MG63 (cell line): ENCODE data around the gene RNF11. TPM values are rescaled to one million over a fixed set of nuclear protein-coding genes. Genes with fewer than 3 reads are reported as not detected.
A peak's percentile ranks its signal among the peaks of the same experiment; 100 is the strongest.

Experiments
- DNase-seq: peaks from one replicate; pipeline ENCODE4 v3.0.0-alpha.2; 2020
- H3K27me3 ChIP-seq: fragments of 250-450 bp; sonication (Bioruptor Pico); 2 replicates; pipeline ENCODE4 v1.5.1; 2020; ENCODE audit warnings: mild to moderate bottlenecking, moderate library complexity
- H3K36me3 ChIP-seq: fragments of 250-450 bp; sonication (Bioruptor Pico); 2 replicates; pipeline ENCODE4 v1.5.1; 2020; ENCODE audit warnings: mild to moderate bottlenecking, moderate library complexity
- H3K4me3 ChIP-seq: fragments of 250-450 bp; sonication (Bioruptor Pico); 2 replicates; pipeline ENCODE4 v1.5.1; 2020; ENCODE audit warnings: mild to moderate bottlenecking, moderate library complexity
- H3K9me3 ChIP-seq: fragments of 250-450 bp; sonication (Bioruptor Pico); 2 replicates; pipeline ENCODE4 v1.5.1; 2020; ENCODE audit warnings: mild to moderate bottlenecking, moderate library complexity
- total RNA-seq: library from RNA; depleted of rRNA; stranded (reverse); fragments of >200 nt; shearing (Covaris generic); gene quantifications from 2 replicates; pipeline ENCODE4 v1.2.3, GENCODE V29; 2014; ENCODE audit warnings: low replicate concordance; rRNA removed

RNF11 gene, protein sequence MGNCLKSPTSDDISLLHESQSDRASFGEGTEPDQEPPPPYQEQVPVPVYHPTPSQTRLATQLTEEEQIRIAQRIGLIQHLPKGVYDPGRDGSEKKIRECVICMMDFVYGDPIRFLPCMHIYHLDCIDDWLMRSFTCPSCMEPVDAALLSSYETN
- total RNA-seq: 134 and 137 TPM in 2 replicates

DNA sequence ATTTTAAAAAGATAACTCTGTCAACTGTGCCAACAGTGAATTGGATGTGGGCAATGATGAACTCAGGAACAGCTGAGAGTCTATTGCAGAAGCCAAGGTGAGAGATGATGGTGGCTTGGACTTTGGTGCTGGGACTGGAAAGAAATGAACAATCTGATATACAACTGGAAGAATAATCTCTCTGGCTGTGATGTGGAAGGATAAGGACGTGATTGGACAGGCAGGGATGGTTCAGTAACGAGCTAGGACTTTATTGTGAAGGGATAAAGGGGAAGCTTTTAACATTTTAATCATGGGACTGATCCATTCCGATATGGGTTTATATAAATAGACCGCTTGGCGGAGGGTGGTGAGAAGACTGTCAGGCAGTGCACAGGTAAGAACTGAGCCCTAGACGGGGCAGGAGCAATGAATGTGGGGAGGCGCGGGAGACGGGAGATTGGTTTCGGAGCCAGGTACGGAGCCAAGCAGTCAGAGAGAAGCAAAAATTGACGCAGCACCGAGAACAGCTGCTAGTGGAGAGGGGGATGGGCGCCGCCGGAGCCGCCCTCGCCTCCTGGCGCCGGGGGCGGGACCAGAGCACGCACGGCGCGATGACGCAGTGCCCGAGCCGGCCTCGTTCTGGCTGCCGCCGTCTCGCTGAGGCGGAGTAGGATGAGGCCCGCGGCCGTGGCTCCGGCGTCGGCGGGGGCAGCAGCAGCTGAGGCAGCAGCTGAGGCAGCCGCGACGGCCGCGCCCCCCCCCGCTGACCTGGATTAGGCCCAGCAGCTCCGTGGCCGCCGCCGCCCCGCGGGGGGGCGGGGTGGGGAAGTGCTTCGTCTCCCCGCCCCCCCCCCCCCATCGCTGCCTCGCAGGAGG is at the start of gene RNF11:
RNF11 (plus strand) TSS at position 601 of the 858 bp plus-strand sequence. CDS start 484 bp downstream, outside the sequence.
- H3K36me3 ChIP-seq: peaks cover 7% of the 10 kb centered on the region; the same call in 1 of the 2 replicates
- no peaks in the 10 kb centered on the region for H3K9me3 ChIP-seq
- peak within 1 kb of the TSS; percentile 72 for H3K4me3 ChIP-seq
- peak; percentile 90 for DNase-seq
- no peaks in the 10 kb centered on the region for H3K27me3 ChIP-seq

DNA sequence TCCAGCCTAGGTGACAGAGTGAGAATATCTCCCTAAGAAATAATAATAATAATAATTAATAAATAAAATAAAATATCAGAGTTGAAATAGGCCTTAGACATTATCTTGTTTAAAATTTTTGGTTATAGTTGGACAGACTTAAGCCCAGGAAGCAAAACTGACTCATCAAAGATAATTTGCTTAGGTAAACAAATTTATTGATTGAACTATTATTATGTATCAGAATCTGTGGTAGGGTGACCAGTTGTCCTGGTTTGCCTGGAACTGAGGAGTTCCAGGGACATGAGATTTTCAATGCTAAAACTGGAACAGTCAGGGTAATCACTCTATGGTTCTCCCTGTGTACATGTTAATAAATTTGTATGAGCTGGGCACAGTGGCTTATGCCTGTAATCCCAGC is 47.8 kb upstream of the RNF11 start:
- no peak for DNase-seq
- H3K27me3 ChIP-seq: no peaks in the 10 kb centered on the region
- no peak overlapping the region for H3K4me3 ChIP-seq
- H3K9me3 ChIP-seq: no peaks in the 10 kb centered on the region
- H3K36me3 ChIP-seq: no peaks in the 10 kb centered on the region

DNA sequence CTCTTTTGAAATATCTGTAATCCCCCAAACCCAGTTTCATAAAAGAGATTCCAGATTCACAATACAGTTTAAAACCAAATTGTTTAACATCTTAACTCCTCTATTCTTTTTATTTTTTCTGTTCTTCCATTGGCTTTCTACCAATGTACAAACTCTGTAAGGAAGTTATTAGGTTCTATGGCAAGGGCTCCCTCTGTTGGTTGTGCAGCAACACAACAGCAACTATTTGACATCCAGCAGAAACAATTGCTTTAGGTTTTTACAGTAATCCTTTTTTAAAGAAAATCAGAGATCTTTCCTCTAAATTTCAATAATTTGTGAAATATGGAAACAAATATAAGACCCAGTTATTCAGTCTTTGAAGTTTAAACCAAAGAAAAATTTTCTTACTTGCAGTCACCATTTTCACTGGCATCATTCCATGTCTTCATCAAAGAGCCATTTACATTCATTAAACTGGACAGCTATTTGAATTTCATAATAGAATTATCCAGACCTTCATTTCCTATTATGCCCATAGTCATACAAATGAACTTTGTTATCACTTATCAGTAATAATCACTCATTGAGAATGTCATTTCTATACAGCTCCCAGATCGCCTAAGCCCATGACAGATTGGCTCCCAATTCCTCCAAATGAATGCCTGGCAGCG is 46.5 kb upstream of the RNF11 start:
- H3K36me3 ChIP-seq: no peaks in the 10 kb centered on the region
- H3K4me3 ChIP-seq: no peak overlapping the region
- H3K9me3 ChIP-seq: no peaks in the 10 kb centered on the region
- peak; percentile 19 for DNase-seq
- H3K27me3 ChIP-seq: no peaks in the 10 kb centered on the region

DNA sequence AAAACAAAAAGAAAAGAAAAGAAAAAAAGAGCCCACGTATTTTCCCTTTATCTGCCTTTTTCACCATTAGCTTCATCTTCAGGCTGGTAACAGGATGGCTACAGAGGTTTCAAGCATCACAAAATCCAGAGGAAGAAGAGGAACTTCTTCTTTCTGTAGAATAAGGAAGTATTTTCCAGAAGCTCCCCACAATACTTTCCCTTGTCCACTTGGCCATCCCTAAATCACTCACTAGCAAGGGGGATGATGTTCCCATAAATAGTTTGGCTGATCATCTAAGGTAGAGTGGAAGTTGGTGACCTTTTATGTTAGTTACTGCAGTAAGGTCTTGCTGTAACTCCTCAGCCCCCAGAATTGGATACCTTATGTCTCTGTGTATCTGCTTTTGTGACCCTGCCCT is 45.1 kb upstream of the RNF11 start:
- Histone ChIP-seq H3K4me3 (no peak overlapping the region), H3K27me3 (no peaks in the 10 kb centered on the region), H3K9me3 (no peaks in the 10 kb centered on the region), H3K36me3 (no peaks in the 10 kb centered on the region)
- no peak for DNase-seq

DNA sequence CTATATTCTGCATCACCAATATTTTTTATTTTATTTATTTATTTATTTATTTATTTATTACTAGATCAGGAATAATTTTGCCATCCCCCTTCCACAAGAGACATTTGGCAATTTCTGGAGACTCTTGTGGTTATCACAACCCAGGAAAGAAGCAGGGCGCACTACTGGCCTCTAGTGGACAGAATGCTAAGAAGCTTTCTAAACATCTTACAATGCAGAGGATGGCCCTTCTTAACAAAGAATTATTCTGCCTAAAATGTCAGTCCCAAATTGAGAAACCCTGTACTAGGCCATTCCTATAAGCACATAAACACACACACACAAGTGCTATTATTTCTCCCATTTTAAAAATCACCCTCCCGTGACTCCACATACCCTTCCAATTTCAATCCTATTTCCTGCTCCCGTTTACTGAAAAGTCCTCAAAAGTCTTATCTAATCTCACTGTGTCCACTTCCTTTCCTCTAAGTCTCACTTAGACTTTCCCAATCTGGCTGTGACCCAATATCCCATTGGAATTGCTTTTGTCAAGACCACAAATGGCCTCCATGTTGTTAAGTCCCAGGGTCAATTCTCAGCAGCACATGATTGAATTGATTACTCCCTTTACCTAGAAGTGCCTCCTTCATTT is 43.7 kb upstream of the RNF11 start:
- H3K36me3 ChIP-seq: no peaks in the 10 kb centered on the region
- H3K4me3 ChIP-seq: no peak overlapping the region
- peak; percentile 41 for DNase-seq
- no peaks in the 10 kb centered on the region for H3K27me3 ChIP-seq
- H3K9me3 ChIP-seq: no peaks in the 10 kb centered on the region

DNA sequence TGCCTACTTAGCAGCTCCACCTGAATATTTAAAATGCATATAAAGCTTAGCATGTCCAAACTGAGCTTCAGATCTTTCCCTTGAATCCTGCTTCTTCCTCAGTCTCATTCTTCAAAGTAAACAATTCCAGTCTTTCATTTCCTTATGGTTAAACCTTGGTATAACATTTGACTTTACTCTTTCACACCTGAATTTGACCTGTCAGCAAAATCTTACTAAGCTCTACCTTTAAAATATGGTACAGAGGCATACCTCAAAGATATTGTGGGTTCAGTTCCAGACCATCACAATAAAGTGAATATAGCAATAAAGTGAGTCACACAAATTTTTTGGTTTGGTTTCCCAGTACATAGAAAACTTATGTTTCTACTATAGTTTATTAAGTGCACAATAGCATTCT is 42.5 kb upstream of the RNF11 start:
- Histone ChIP-seq H3K27me3 (no peaks in the 10 kb centered on the region), H3K4me3 (no peak overlapping the region), H3K9me3 (no peaks in the 10 kb centered on the region), H3K36me3 (no peaks in the 10 kb centered on the region)
- no peak for DNase-seq

DNA sequence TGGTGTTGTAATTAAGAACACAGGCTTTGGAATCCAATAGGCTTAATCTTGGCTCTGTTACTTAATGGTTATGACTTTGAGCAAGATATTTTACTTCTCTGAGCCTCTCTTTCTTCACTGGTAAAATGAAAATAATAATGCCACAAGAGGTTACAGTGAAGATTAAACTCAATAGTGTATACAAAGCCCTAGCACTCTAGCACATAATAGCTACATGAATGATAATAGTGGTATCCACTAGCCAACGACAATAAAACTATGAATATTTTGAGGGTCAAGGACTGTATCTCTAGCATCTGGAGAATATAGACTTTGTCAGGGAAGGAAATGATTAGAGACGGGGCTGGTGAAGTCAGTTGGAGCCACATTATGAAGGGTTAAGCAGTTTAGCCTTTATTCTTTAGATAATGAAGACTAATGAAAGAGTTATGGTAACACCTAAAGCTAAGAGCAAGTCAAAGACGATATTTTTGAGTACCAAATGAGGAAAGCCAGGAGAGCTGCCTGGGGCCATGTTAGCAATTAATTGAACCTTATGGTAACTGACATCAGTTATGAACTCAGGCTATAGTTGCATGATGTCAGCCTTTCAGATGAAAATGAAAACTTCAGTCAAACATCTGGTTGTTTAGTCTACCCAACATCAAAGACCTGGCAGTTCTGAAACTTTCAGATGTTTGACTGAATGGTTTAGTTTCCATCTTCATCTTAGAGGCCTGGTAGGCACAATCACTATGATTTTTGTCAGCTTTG is 32.8 kb upstream of the RNF11 start:
- no peak for DNase-seq
- Histone ChIP-seq H3K36me3 (no peaks in the 10 kb centered on the region), H3K4me3 (no peak overlapping the region), H3K9me3 (no peaks in the 10 kb centered on the region), H3K27me3 (no peaks in the 10 kb centered on the region)

DNA sequence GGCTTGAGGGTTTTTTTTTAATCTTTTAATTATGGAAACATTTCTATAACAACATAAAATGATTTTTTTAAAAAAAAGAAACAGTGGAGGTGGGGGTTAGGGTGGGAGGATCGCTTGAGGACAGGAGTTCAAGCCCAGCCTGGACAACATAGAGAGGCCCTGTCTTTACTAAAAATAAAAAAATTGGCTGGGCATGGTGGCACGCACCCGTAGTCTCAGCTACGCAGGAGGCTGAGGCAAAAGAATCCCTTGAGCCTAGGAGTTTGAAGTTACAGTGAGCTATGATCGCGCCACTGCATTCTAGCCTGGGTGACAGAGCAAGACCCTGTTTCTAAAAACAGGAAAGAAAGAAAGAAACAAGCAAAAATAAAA is 32.2 kb upstream of the RNF11 start:
- Histone ChIP-seq H3K27me3 (no peaks in the 10 kb centered on the region), H3K4me3 (no peak overlapping the region), H3K9me3 (no peaks in the 10 kb centered on the region), H3K36me3 (no peaks in the 10 kb centered on the region)
- DNase-seq: no peak

DNA sequence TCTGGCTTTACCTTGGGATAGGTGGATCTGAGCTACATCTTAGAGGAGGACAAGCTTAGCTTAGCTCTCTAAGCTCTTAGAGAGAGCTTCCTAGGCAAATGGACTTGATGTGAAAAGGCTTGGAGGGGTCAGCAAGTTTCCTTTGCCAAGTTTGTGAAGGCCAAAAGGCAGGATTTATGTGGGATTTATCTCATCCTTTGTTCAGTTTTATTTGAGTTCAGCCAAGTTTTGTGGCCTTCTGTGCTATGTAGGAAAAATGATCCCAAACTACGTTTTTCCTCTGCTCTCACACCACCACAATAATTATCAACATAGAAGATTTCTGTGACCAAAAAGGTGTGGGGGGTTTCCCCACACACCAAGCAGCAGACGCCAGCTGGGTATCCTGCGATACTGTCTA is 26.0 kb upstream of the RNF11 start:
- no peaks in the 10 kb centered on the region for H3K36me3 ChIP-seq
- DNase-seq: no peak

DNA sequence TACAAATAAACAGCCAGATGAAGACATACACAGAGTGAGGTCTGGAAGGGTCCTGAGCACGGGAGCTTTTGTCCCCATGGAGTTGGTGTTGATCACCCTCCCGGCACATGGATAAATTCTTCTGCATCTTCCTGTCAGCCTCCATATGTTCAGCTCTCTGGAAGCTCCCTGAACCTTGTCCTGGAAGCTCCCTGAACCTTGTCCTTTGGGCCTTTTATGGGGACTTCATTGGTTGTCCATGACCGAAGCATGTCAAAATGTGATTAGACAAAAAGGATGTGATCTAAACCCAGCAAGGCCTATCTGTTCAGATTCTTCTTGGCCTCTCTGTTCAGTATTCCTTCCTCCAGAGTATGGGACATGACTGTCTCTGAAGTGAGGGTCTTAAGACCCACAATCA is 25.4 kb upstream of the RNF11 start:
- Histone ChIP-seq H3K4me3 (no peak overlapping the region), H3K9me3 (no peaks in the 10 kb centered on the region), H3K27me3 (no peaks in the 10 kb centered on the region), H3K36me3 (no peaks in the 10 kb centered on the region)
- no peak for DNase-seq

More for the DNA sequence above, 26.0 kb upstream of the RNF11 start:
- Histone ChIP-seq H3K9me3 (no peaks in the 10 kb centered on the region), H3K27me3 (no peaks in the 10 kb centered on the region), H3K4me3 (no peak overlapping the region)

DNA sequence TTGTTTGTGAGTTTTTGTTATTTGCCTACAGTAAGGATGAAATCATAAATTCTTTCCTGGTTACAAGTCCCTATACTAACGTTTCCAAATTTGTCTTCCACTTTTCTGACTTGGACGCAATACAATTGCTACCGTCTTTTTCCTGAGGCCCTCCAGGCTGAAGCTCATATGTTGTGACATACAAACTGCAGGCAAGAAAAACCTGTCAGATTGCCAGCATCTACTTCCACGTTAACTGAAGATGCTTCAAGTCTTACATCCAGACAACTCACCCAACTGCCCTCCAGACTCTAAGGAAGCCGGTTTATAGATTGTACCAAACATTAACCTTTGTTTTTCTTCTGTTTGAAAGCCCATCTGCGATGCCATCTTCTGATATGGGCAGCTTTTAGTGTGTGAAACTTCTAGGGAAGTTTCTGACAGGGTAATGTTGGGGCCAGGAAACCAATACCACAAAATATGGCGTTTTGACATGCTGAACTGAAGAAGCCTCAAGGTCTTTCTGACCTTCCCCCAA is 21.4 kb upstream of the RNF11 start:
- no peaks in the 10 kb centered on the region for H3K27me3 ChIP-seq
- no peaks in the 10 kb centered on the region for H3K9me3 ChIP-seq
- peak; percentile 59 for DNase-seq
- H3K36me3 ChIP-seq: no peaks in the 10 kb centered on the region
- H3K4me3 ChIP-seq: no peak overlapping the region

DNA sequence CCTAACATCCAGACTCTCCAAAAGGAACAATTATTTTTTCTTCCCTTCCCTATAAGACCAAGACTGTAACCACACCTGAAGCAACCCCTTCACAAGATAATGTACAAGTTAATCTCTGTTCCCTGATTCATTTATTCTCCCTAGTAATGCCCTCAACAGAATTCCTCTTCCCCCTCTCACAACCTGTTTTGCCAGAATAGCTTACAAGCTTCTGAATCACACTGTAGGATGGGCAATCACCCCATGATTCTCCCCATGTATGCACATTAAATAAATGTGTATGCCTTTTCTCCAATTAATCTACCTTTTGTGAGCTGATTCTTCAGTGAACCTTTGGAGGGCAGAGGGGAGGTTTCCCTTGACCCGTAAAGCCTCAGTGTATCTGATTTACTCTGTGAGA is 20.9 kb upstream of the RNF11 start:
- H3K27me3 ChIP-seq: no peaks in the 10 kb centered on the region
- no peak overlapping the region for H3K4me3 ChIP-seq
- H3K9me3 ChIP-seq: no peaks in the 10 kb centered on the region
- peak; percentile 29 for DNase-seq
- H3K36me3 ChIP-seq: no peaks in the 10 kb centered on the region

DNA sequence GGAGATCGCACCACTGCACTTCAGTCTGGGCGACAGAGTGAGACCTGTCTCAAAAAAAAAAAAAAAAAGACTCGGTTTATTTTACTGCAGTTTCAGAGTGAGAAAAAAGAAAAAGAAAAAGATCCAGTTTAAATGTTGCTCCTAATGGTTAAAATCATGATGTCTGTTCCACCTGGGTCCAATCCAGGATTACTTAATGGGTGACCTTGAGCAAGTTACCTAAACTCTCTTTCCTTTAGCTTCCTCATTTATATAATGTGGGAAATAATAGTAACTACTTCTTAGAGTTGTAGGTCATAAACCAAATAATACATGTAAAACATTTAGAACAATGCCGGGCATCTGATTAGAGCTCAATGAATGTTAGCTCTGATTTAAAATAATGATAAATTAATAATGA is 19.4 kb upstream of the RNF11 start:
- Histone ChIP-seq H3K4me3 (no peak overlapping the region), H3K27me3 (no peaks in the 10 kb centered on the region), H3K36me3 (no peaks in the 10 kb centered on the region), H3K9me3 (no peaks in the 10 kb centered on the region)
- DNase-seq: no peak

DNA sequence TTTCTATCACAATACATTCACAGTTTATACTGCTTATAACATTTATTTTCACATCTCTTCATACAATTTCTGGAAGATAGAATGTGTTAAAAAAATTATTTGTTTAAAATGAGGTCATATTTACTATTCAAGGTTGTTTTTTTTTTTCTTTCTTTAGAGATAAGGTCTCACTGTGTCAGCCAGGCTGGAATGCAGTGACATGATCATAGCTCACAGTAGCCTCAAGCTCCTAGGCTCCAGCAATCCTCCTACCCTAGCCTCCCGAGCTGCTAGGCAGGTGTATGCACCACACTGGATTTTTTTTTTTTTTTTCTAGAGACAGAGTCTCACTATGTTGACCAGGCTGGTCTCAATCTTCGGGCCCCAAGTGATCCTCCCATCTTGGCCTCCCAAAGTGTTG is 19.0 kb upstream of the RNF11 start:
- DNase-seq: no peak
- H3K27me3 ChIP-seq: no peaks in the 10 kb centered on the region
- H3K4me3 ChIP-seq: no peak overlapping the region
- H3K9me3 ChIP-seq: no peaks in the 10 kb centered on the region; the same call in 1 of the 2 replicates
- no peaks in the 10 kb centered on the region for H3K36me3 ChIP-seq

DNA sequence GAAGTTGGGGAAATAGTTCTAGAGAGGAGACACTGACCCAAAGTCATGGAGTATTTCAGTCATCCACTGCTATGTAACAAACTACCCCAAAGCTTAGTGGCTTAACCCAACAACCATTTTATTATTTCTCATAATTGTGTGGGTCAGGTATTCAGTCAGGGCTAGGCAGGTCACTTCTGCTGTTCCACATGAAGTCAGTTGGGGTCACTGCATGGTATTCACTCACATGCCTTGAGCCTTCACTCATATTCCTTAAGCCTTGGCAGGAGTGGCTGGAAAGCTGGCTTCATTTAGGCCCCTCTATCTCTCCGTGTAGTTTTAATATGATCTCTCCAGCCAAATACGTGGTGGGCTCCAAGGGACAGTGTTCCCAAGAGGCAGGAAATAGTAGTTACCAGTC is 17.5 kb upstream of the RNF11 start:
- Histone ChIP-seq H3K36me3 (no peaks in the 10 kb centered on the region), H3K4me3 (no peak overlapping the region), H3K27me3 (no peaks in the 10 kb centered on the region), H3K9me3 (no peaks in the 10 kb centered on the region; the same call in 1 of the 2 replicates)
- DNase-seq: no peak

DNA sequence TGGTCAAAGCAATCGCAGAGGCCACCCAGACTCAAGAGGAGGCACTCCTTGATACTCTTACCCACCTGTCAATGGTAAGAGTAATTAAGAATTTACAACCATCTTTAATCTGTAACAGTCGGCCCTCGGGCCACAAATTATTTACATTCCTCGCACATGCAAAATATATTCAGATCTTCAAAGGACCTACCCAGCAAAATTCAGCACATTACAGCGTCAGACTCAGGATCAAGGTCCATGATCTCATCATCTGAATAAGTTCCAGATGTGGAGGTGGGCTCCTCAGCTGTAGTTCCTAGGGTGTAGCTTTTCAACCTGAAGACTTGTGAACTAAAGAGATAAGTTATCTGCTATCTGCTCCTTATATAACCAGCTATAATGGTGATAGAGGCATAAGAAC is 17.1 kb upstream of the RNF11 start:
- Histone ChIP-seq H3K9me3 (no peaks in the 10 kb centered on the region; the same call in 1 of the 2 replicates), H3K4me3 (no peak overlapping the region), H3K36me3 (no peaks in the 10 kb centered on the region), H3K27me3 (no peaks in the 10 kb centered on the region)
- no peak for DNase-seq
